Articular chondrocyte of knee joint (primary cell): ENCODE data around the gene CSTF3. TPM values are rescaled to one million over a fixed set of nuclear protein-coding genes. Genes with fewer than 3 reads are reported as not detected.

Source experiments
- small RNA-seq: library from RNA; depleted of rRNA; stranded (forward); fragments of <200 nt; gene quantifications from one replicate; pipeline ENCODE3, GENCODE V24; 2012
- total RNA-seq: library from RNA; depleted of rRNA; stranded (reverse); fragments of >200 nt; gene quantifications from 2 replicates; pipeline ENCODE4 v1.2.3, GENCODE V29; 2012

CSTF3 gene
- total RNA-seq, result 26.3 and 30.1 TPM in 2 replicates

GRCh38 chr11:33161120-33162005 lies at the start of gene CSTF3:
Gene CSTF3 (minus strand): TSS chr11:33161480. CDS start chr11:33161325, 155 bp downstream.

GRCh38 chr11:33039274-33040032 lies 121.8 kb downstream of the CSTF3 start, which contains the start of gene TCP11L1:
Gene TCP11L1 (plus strand): TSS chr11:33039572. CDS start chr11:33043774, 4,202 bp downstream.

Small RNAs within 50 kb of the gene (small RNA-seq; reads per million reads assigned to genes)
- gene RF00019, result not detected

Other genes starting within 250 kb of the CSTF3 start
- 15.5 and 20.8 TPM in 2 replicates for gene DEPDC7, start 145.6 kb downstream of the CSTF3 start, total RNA-seq
- gene TCP11L1, start 121.9 kb downstream of the CSTF3 start, total RNA-seq, result 33.8 and 36.4 TPM in 2 replicates
- 135 and 161 TPM in 2 replicates for gene HIPK3, start 95.9 kb upstream of the CSTF3 start, total RNA-seq
- gene KIAA1549L, start 214.6 kb upstream of the CSTF3 start, total RNA-seq, result 0.13 and 0.65 TPM in 2 replicates